ENCODE data around the gene ADAMTS13. TPM values are rescaled to one million over a fixed set of nuclear protein-coding genes. Genes with fewer than 3 reads are reported as not detected.

ADAMTS13 gene
- total and polyA plus RNA-seq, 9 of the 15 experiments (the other 6 are each of a cell fraction or from before 2014, with no cell fraction given), result 0.03 to 0.20 (median 0.04) TPM; not detected in 4

DNA sequence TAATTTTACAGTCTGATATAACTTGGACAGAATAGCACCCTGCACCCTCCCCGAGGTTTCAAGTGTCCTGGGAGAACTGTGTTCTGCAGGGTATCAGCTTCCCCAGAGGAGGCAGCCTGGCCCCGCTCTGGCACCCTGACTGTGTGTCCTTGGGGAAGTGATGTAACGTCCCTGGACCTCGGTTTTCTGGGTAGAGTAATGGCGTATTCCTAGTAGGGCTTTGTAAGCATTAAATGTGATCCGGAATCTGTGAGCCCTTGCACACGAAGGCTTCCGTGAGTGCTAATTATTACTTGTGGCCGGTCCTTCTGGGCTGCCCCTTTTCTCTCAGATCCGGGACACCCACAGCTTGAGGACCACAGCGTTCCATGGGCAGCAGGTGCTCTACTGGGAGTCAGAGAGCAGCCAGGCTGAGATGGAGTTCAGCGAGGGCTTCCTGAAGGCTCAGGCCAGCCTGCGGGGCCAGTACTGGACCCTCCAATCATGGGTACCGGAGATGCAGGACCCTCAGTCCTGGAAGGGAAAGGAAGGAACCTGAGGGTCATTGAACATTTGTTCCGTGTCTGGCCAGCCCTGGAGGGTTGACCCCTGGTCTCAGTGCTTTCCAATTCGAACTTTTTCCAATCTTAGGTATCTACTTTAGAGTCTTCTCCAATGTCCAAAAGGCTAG lies 36.6 kb downstream of the ADAMTS13 start:
- in situ Hi-C loops (cut with MboI), result no loop called here
- ChIA-PET POLR2A (interaction anchor here (0.5 to 1.9 kb wide), 6 partner anchors 14 to 108 kb away, joined by 3 to 14 read pairs (median 3); no protein-coding TSS in a partner anchor), CTCF (ENCODE audit: low intra/inter-chr PET ratio) (no interaction called here)
- no peak for TF ChIP-seq ADNP (tag; IDR thresholded peaks at IDR 0.05)
- TF ChIP-seq, protein P1, sequence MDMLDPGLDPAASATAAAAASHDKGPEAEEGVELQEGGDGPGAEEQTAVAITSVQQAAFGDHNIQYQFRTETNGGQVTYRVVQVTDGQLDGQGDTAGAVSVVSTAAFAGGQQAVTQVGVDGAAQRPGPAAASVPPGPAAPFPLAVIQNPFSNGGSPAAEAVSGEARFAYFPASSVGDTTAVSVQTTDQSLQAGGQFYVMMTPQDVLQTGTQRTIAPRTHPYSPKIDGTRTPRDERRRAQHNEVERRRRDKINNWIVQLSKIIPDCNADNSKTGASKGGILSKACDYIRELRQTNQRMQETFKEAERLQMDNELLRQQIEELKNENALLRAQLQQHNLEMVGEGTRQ (CRISPR knock-in tag; IDR thresholded peaks at IDR 0.05), result no peak
- TF ChIP-seq, protein P2, sequence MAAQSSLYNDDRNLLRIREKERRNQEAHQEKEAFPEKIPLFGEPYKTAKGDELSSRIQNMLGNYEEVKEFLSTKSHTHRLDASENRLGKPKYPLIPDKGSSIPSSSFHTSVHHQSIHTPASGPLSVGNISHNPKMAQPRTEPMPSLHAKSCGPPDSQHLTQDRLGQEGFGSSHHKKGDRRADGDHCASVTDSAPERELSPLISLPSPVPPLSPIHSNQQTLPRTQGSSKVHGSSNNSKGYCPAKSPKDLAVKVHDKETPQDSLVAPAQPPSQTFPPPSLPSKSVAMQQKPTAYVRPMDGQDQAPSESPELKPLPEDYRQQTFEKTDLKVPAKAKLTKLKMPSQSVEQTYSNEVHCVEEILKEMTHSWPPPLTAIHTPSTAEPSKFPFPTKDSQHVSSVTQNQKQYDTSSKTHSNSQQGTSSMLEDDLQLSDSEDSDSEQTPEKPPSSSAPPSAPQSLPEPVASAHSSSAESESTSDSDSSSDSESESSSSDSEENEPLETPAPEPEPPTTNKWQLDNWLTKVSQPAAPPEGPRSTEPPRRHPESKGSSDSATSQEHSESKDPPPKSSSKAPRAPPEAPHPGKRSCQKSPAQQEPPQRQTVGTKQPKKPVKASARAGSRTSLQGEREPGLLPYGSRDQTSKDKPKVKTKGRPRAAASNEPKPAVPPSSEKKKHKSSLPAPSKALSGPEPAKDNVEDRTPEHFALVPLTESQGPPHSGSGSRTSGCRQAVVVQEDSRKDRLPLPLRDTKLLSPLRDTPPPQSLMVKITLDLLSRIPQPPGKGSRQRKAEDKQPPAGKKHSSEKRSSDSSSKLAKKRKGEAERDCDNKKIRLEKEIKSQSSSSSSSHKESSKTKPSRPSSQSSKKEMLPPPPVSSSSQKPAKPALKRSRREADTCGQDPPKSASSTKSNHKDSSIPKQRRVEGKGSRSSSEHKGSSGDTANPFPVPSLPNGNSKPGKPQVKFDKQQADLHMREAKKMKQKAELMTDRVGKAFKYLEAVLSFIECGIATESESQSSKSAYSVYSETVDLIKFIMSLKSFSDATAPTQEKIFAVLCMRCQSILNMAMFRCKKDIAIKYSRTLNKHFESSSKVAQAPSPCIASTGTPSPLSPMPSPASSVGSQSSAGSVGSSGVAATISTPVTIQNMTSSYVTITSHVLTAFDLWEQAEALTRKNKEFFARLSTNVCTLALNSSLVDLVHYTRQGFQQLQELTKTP (IDR thresholded peaks at IDR 0.05; ENCODE audit: low read depth in 1 of 2, partially characterized antibody in 2 of 2), result peak in 1 of 2 experiments; percentile 53
- TF ChIP-seq CREM (IDR thresholded peaks at IDR 0.05; ENCODE audit: low read depth), result no peak
- no peak for TF ChIP-seq ESRRA (IDR thresholded peaks at IDR 0.05; ENCODE audit: borderline replicate concordance, low read depth)
- TF ChIP-seq CTCF (IDR thresholded peaks at IDR 0.05 in 2 of 3, conservative IDR thresholded peaks at IDR 0.05 in 1 of 3; ENCODE audit: insufficient read depth in 2 of 3, low read depth in 1 of 3, low read length in 3 of 3), result 0 out of 6 replicates have a peak, but pooled peaks of 1 of the 3 experiments have one; percentile 11
- TF ChIP-seq ZNF354B (CRISPR knock-in tag; IDR thresholded peaks at IDR 0.05), result no peak
- TF ChIP-seq ZNF584 (CRISPR knock-in tag; IDR thresholded peaks at IDR 0.05; ENCODE audit: low read depth), result no peak
- TF ChIP-seq CTBP1 (IDR thresholded peaks at IDR 0.05; ENCODE audit: borderline replicate concordance), result no peak
- TF ChIP-seq EWSR1 (IDR thresholded peaks at IDR 0.05; ENCODE audit: borderline replicate concordance, low read depth, partially characterized antibody), result no peak
- no peak for TF ChIP-seq MTA3 (IDR thresholded peaks at IDR 0.05; ENCODE audit: borderline replicate concordance)
- TF ChIP-seq CEBPG (CRISPR knock-in tag; IDR thresholded peaks at IDR 0.05), result peak; percentile 34; the same call in 1 of the 2 replicates
- no peak for TF ChIP-seq CEBPG (tag; conservative IDR thresholded peaks at IDR 0.05 in 1 of 2, IDR thresholded peaks at IDR 0.05 in 1 of 2)
- Histone ChIP-seq H3K79me2 (ENCODE audit: control insufficient read depth, insufficient read depth, low read length) (no peaks in the 10 kb centered on the region), H3K27ac (ENCODE audit: extremely low read depth, low read depth, low read length) (no peak overlapping the region), H3K4me2 (ENCODE audit: insufficient read depth, low read length) (peak overlapping the region; percentile 90; the same call in 1 of the 2 replicates), H3K4me3 (no peak overlapping the region), H3K9ac (ENCODE audit: insufficient read depth in 1 of 2, low read depth in 2 of 2, low read length in 2 of 2) (peak overlapping the region in 1 of 2 experiments; percentile 59; a peak in 1 of 4 replicates), H3K27me3 (ENCODE audit: control insufficient read depth in 2 of 2, insufficient read depth in 2 of 2, low read length in 2 of 2) (peaks cover 24 to 77% of the 10 kb centered on the region in 2 experiments; a peak in 4 of 5 replicates), H3K9me3 (replicated peaks; ENCODE audit: control insufficient read depth, insufficient read depth, low read depth, low read length) (no peaks in the 10 kb centered on the region), H3K4me1 (replicated peaks in 1 of 2; ENCODE audit: control insufficient read depth in 2 of 2, insufficient read depth in 2 of 2, low read length in 2 of 2) (peaks cover 5 to 45% of the 10 kb centered on the region in 2 experiments; a peak in 3 of 5 replicates), H2AFZ (ENCODE audit: low read depth, low read length) (no peak overlapping the region), H3K9me1 (ENCODE audit: control insufficient read depth, insufficient read depth, low read length) (peaks cover 11% of the 10 kb centered on the region), H3K36me3 (ENCODE audit: control insufficient read depth, insufficient read depth, low read length) (no peaks in the 10 kb centered on the region), H4K20me1 (replicated peaks; ENCODE audit: control insufficient read depth, insufficient read depth, low read length) (peaks cover 34% of the 10 kb centered on the region)
- intact Hi-C loops (cut with micrococcal nuclease), result no loop called here
- DNase-seq (ENCODE audit: extremely low read depth in 1 of 4, low spot score in 3 of 4) (no peak), FAIRE-seq (no peak), ATAC-seq (no peak)
- WGBS (ENCODE audit: insufficient coverage, low coverage, missing lambda C conversion rate), result 4% methylated on average over 14 of the region's 16 CpGs
- BruUV-seq (replicated peaks), result no TSS peak
